HG03159 (cell line): ENCODE measurements around the gene UBE2L3.
A peak's percentile ranks its signal among the peaks of the same experiment; 100 is the strongest.
"Not testable (repeated sequence)": the region's sequence is repeated elsewhere in the genome, so short reads cannot be mapped to it uniquely, and the experiment has no call there.

ENCODE experiments used
- ATAC-seq: cut with Tn5 transposase; IDR thresholded peaks from one replicate; pipeline ENCODE4 v1.9.1; 2021; ENCODE audit warnings: mild to moderate bottlenecking, moderate library complexity; ENCODE audit not compliant: unreplicated experiment

UBE2L3 gene

GRCh38 chr22:21570398-21570797 is 2.9 kb downstream of the UBE2L3 start:
- ATAC-seq, result no peak

GRCh38 chr22:21571679-21572078 is 4.2 kb downstream of the UBE2L3 start:
- ATAC-seq, result no peak

GRCh38 chr22:21573293-21573734 is 5.8 kb downstream of the UBE2L3 start:
- ATAC-seq, result no peak

DNA sequence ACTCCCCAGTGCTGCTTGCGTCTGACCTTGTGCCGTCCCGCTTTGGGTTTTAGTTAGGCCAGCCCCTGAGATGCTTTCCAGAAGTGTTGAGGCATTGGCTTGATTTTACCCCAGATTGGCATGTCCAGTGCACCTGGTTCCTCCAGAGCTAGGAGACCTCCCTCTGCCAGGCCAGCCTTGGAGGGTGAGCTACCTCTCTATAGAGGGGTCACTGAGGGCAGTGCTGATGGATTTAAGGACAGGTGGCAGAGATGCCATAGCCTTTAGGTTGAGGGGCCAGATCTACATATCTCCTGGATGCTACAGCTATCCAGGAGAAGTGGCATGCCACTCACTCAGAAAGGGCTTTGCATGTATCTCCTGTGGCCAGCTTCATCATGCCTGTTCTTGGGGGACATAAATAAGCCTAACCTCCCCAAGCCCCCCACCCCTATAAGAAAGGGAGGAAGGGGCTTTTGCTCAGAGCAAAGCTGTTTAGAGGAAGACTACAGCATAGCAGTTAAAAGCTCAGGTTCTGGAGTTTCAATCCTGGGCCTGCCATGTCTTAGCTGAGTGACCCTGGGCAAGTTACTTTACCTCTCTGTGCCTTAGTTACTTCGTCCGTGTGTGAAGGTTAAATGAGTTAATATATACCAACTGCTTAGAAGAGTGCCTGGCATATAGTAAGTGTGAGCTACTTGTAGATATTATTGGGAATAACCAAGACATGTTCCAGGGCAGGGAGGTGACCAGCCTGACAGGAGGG is 6.4 kb downstream of the UBE2L3 start:
- no peak for ATAC-seq

GRCh38 chr22:21579474-21579851 is 11.9 kb downstream of the UBE2L3 start:
- no peak for ATAC-seq

DNA sequence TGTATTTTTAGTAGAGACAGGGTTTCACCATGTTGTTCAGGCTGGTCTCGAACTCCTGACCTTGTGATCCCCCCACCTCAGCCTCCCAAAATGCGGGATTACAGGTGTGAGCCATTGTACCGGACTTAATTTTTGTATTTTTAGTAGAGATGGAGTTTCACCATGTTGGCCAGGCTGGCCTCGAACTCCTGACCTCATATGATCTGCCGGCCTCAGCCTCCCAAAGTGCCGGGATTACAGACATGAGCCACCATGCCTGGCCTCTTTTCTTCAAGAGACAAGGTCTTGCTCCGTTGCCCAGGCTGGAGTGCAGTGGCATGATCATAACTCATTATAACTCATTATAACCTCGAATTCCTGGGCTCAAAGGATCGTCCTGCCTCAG is 13.1 kb downstream of the UBE2L3 start:
- not testable (repeated sequence) for ATAC-seq

DNA sequence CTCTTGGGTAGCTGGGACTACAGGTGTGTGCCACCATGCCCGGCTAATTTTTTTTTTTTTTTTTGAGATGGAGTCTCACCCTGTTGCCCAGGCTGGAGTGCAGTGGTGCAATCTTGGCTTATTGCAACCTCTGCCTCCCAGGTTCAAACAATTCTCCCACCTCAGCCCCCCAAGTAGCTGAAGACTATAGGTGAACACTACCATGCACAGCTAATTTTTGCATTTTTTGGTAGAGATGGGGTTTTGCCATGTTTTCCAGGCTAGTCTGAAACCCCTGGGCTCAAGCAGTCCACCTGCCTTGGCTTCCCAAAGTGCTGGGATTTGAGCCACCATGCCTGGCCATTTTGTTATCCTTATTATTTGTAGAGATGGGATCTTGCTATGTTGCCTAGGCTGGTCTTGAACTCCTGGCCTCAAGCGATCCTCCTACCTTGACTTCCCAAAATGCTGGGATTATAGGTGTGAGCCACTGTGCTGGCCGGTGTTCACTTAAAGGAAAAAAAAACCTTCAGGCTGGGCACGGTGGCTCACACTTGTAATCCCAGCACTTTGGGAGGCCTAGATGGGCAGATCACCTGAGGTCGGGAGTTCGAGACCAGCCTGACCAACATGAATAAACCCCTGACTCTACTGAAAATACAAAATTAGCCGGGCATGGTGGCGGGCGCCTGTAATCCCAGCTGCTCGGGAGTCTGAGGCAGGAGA is 13.6 kb downstream of the UBE2L3 start:
- ATAC-seq, result not testable (repeated sequence)

DNA sequence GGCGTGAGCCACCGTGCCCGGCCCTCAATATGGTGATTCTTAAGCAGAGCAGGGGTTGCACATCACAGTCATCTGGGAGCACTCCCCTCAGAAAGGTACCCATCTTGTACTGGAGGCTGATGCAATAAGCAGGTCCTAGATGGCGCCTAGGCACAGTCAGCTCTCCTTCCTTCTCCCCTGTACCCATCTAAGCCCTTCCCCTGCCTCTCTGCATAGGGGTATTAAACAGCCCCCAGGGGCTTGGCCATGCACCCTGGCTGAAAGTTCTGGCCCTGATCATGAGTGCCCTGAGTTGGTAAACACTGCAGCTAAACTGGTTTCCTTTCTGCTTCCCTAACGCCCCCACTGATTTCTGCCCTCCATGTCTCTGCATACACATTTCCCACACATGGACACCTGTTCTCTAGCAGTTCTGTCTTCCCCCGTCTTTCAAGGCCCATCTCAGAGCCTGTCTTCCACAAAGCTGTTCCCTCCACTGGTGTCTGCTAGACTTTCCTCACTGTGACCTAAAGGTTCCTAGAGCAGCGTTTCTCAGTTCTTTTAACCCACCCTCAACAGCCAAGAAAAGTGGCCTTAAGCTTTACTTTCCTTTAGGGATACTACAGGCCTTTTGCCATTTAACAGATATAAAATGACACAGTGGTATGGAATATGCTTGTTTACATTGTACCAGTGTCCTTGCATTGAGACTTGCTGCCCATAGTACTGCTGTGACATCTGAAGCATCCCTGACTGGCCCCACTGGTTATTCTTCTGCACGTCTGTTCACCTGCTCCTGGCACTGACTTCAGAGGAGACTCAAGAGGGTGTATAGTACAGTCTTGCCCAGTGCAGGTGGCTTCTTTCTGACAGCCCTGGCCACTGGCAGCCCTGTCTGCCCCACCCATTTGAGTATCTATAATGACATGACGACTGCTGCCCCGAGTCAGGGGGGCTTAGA is 15.6 kb downstream of the UBE2L3 start:
- no peak for ATAC-seq

DNA sequence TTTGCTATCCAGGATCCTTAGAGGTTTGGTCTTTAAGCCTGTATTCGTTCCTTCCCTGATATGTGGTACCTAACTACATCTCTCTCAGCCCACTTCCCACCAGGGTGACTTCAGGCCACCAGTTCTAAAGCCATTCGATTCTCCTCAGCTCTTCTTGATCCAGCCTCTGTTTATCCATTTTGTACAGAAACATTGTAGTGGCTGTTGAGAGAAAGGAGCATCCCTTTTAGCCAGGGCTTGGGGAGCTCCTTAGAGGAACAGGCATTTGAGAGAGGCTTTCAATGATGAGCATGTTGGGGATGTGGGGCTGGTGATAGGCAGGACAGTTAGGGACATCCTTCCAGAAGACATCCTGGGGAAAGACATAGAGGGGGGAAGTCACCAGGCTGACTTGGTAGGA is 17.9 kb downstream of the UBE2L3 start:
- no peak for ATAC-seq

DNA sequence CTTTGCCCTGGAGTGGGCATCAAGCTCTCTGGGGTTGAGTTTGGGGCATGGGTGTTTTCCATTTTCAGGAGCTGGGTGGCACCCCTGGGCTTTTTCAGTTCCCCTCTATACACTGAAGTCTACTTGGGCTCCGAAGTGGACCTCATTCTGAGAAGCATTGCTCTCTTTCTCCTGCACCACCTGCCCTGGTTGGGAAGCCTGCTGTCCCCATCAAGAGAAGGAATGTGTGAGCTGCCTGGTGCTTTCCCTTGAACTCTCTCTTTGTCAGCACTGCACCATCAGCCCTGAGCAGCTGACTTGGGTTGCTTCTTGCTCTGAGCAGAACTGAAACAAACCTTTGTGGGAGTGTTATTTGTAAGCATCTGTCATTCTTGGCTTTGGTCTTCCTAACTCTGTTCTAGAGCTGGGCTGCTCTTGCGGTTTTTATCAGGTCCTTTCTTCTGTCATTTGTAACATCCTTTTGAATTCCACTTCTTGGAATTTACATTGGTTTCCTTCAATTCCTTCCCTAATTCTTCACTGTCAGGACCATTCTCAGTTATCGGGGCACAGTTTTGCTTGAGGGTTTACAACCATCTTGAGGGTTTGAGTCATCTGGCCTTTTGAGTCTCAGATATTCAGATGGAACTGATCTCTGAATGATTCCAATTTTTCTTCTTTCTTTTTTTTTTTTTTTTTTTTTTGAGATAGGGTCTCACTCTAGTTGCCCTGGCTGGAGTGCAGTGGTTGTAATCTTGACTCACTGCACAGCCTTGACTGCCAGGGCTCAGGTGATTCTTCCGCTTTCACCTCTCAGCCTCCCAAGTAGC is 20.5 kb downstream of the UBE2L3 start:
- ATAC-seq, result peak; percentile 81

GRCh38 chr22:21589396-21589795 is 21.9 kb downstream of the UBE2L3 start:
- no peak for ATAC-seq

DNA sequence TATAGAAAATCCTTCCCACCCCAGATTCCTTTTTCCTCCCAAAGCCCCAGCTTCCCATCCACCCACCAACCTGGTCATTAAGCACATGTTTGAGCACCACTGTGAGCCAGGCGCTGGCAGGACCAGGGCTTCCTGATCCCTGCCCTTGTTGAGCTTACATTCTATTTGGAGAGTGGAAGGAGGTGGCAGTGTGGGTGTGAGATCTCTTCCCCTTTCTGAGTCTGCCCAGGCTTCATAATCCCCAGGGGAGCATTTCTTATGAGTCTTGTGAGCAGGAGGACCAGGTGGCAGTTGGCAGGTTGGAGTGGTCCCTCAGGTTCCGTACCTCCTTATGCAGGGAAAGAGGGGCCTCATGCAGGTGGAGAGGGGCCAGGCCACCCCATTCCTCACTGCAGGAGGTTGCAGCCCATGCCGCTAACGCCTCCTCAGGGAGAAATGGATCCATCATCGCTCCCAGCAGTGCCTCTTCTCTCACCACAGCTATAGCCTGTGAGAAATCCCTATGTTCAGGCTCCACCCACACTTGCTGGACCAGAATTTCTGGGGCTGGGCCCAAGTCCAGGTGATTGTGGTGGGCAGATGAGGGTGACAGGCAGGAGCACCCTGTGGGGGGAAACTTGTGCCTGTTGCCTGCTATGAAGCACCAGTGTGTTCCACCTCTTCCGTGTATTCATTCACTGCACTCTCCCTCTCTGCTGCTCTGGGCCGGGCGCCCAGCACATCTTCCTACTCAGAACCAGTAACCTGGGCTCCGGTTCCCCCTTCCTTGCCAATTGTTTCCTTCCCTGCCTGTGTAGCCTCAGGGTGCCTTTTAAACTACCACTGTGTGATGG is 23.5 kb downstream of the UBE2L3 start:
- ATAC-seq, result no peak

- no peak for ATAC-seq
Observed at GRCh38 chr22:21591695-21592094, 24.2 kb downstream of the UBE2L3 start.

GRCh38 chr22:21592422-21592821 is 24.9 kb downstream of the UBE2L3 start:
- no peak for ATAC-seq

GRCh38 chr22:21593406-21594232 is 26.1 kb downstream of the UBE2L3 start:
- no peak for ATAC-seq

GRCh38 chr22:21594865-21595452 is 27.4 kb downstream of the UBE2L3 start:
- no peak for ATAC-seq

DNA sequence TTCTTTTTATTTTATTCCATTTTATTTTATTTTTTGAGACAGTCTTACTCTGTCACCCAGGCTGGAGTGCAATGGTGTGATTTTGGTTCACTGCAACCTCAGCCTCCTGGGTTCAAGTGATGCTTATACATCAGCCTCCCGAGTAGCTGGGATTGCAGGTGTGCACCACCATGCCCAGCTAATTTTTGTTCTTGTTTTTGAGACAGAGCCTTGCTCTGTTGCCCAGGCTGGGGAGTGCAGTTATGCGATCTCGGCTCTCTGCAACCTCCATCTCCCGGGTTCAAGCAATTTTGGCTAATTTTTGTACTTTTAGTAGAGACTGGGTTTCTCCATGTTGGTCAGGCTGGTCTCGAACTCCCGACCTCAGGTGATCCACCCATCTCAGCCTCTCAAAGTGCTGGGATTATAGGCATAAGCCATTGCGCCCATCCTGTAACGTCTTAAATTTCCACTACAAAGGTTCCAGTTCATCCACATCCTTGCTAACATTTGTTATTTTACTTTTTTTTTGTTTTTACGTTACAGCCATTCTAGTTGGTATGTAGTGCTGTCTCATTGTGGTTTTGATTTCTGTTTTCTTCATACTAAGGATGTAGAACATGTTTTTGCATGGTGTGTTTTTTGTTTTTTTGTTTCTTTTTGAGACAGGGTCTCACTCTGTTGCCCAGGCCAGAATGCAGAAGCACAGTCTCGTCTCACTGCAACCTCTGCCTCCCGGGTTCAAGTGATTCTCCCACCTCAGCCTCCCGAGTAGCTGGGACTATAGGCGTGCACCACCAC is 29.0 kb downstream of the UBE2L3 start:
- not testable (repeated sequence) for ATAC-seq

DNA sequence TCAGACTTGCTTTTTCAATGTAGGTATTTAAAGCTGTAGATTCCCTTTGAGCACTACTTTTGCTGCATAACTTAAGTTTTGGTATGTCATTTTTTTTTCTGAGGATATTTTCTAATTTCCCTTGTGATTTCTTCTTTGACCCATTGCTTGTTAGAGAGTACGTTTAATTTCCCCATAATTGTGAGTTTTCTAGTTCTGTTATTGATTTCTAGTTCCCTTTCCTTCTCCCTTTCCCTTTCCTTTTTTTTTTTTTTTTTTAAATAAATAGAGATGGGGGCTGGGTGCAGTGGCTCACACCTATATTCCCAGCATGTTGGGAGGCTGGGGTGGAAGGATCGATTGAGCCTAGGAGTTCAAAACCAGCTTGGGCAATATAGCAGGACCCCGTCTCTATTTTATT is 30.8 kb downstream of the UBE2L3 start:
- no peak for ATAC-seq
